Esophagus squamous epithelium (tissue), 4 donors: Measurements from ENCODE around the gene LRCH4.
A peak's percentile ranks its signal among the peaks of the same experiment; 100 is the strongest.

ENCODE experiments used
- POLR2A ChIP-seq, 4 donors: fragments of 450-650 bp; IDR thresholded peaks; one replicate each; pipeline ENCODE4 v1.6.1; 2017; ENCODE audit warnings: antibody characterized with exemption in 4 of 4, mild to moderate bottlenecking in 4 of 4, moderate library complexity in 3 of 4
- TF ChIP-seq, protein P1 (sequence below), 6 experiments: fragments of 450-650 bp in 4 of 6; fragments of 200-600 bp in 2 of 6; sonication (generic) in 2 of 6; IDR thresholded peaks; one replicate each; pipeline ENCODE4 v1.5.1; 2016 to 2019; ENCODE audit warnings: antibody characterized with exemption in 6 of 6, mild to moderate bottlenecking in 4 of 6, moderate library complexity in 4 of 6

- TF ChIP-seq, protein P1, sequence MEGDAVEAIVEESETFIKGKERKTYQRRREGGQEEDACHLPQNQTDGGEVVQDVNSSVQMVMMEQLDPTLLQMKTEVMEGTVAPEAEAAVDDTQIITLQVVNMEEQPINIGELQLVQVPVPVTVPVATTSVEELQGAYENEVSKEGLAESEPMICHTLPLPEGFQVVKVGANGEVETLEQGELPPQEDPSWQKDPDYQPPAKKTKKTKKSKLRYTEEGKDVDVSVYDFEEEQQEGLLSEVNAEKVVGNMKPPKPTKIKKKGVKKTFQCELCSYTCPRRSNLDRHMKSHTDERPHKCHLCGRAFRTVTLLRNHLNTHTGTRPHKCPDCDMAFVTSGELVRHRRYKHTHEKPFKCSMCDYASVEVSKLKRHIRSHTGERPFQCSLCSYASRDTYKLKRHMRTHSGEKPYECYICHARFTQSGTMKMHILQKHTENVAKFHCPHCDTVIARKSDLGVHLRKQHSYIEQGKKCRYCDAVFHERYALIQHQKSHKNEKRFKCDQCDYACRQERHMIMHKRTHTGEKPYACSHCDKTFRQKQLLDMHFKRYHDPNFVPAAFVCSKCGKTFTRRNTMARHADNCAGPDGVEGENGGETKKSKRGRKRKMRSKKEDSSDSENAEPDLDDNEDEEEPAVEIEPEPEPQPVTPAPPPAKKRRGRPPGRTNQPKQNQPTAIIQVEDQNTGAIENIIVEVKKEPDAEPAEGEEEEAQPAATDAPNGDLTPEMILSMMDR (IDR thresholded peaks at IDR 0.05): no peak
- TF ChIP-seq POLR2A (IDR thresholded peaks at IDR 0.05): peak in 1 of 4 donors; percentile 9
Observed at GRCh38 chr7:100583132-100584053, 2.5 kb downstream of the LRCH4 start.
